Prostate gland (tissue), 2 donors: ENCODE data around the gene PDE9A.

Source experiments
- POLR2A ChIP-seq: fragments of 450-650 bp; IDR thresholded peaks from one replicate; pipeline ENCODE4 v1.6.1; 2016; ENCODE audit warnings: antibody characterized with exemption, mild to moderate bottlenecking
- TF ChIP-seq, protein P1 (sequence below), 4 experiments: fragments of 200-600 bp in 2 of 4; fragments of 450-650 bp in 2 of 4; sonication (generic) in 2 of 4; IDR thresholded peaks; 1 replicate in 3 of 4; 2 replicates in 1 of 4; pipeline ENCODE4 v1.5.1; 2016 to 2019; ENCODE audit warnings: antibody characterized with exemption in 4 of 4, mild to moderate bottlenecking in 2 of 4, moderate library complexity in 2 of 4

DNA sequence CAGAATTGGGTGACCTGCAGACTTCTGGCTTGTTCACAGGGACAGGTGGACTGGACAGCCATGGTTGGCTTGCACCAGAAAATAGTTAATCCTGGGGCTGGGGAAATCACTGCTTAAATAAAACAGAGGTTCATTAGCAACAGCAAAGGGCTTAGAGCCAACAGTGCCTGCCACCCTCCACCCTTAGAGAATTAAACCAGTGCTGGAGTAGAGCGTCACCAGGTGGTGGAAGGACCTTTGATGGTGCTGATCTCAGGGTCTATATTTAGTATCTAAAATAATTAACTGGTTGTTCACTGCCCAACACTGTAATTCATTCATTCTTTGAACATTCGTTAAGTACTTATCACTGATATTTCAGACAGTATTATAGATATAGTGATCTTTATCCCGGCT lies 34.7 kb upstream of the PDE9A start:
- TF ChIP-seq POLR2A: no peak
- TF ChIP-seq, protein P1, sequence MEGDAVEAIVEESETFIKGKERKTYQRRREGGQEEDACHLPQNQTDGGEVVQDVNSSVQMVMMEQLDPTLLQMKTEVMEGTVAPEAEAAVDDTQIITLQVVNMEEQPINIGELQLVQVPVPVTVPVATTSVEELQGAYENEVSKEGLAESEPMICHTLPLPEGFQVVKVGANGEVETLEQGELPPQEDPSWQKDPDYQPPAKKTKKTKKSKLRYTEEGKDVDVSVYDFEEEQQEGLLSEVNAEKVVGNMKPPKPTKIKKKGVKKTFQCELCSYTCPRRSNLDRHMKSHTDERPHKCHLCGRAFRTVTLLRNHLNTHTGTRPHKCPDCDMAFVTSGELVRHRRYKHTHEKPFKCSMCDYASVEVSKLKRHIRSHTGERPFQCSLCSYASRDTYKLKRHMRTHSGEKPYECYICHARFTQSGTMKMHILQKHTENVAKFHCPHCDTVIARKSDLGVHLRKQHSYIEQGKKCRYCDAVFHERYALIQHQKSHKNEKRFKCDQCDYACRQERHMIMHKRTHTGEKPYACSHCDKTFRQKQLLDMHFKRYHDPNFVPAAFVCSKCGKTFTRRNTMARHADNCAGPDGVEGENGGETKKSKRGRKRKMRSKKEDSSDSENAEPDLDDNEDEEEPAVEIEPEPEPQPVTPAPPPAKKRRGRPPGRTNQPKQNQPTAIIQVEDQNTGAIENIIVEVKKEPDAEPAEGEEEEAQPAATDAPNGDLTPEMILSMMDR (IDR thresholded peaks at IDR 0.05): no peak
